NCI-H2196 (cell line): ENCODE measurements around the gene SIX4.
A peak's percentile ranks its signal among the peaks of the same experiment; 100 is the strongest.

ENCODE experiments used
- DNase-seq: peaks from one replicate; lab custom pipeline; 2025; ENCODE audit not compliant: unreplicated experiment; lab: John Stamatoyannopoulos, UW

Gene SIX4

DNA sequence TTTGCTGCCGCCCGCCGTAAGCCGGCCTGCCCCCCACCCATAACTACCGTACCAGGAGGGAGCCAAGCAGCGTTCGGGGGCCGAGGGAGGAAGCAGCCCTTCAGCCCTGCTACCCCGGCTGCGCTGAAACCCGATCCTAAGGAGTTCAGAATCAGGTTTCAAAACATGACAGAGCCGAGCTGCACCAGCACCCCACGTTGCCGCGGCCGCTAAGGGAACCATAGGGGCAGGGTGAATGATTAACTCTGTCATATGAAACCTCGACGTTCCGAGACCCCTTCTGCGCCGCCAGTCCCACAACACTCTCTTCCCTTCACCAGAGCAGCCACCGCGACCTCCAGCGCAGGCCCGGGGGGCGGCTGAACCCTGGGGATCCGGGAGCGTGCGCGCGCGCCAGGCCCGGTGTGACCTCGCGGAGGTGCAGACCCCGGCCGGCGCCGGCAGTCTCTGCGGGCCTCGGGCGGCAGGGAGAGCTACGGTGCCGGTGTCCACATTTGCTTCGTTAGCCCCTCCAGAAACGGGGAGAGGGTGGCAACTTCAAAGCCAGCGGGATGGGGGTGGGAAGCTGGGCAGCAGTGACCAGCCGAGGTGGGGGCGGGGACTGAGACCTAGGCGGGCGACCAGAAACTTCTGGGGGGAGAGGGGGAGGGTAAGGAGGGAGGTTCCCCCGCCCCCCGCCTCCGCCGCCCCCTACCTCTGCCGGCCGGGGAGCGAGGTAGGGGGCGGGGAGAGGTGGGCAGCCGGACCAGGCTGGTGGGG, 1.6 kb downstream of the SIX4 start:
- no peak for DNase-seq

- DNase-seq = no peak
Observed at GRCh38 chr14:60722107-60722356, 2.1 kb downstream of the SIX4 start.

- DNase-seq = peak; percentile 38
Observed at GRCh38 chr14:60721326-60722106, 2.6 kb downstream of the SIX4 start.

DNA sequence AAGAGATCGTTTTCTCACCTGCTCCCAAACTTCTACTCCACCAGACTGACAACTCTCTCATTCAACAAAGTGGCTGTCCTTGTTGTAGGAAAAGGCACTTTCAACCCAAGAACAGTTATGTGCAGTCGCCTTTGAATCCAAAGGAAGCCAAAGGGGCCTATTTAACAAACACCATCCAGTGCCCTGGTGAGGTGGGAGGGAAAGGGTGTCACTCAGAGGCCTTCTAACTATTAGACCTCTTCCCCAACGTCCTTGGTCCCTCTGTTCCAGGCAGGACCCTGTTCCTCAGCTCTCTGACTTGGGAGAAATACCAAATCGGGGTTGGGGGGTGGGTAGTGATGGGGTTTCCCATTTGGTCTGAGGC, 3.2 kb downstream of the SIX4 start:
- no peak for DNase-seq

DNA sequence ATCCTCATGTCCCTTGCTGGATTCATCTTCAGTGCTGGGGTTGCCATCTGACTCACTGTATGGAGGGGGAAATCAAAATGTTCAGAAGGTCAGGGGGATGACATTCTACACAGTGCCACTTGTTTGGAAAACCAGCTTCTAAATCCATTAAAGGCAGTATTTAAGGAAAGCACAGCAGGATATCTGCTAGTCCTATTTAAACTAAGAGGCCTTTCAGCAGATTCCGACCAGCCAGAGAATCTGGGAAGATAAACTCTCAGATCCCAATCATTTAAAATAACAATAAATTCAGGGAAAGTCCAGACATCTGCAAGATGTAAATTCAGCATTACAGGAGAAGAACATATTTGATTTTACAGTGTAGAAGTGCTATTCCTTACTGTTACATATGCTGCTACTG, 3.8 kb downstream of the SIX4 start:
- DNase-seq = no peak

DNA sequence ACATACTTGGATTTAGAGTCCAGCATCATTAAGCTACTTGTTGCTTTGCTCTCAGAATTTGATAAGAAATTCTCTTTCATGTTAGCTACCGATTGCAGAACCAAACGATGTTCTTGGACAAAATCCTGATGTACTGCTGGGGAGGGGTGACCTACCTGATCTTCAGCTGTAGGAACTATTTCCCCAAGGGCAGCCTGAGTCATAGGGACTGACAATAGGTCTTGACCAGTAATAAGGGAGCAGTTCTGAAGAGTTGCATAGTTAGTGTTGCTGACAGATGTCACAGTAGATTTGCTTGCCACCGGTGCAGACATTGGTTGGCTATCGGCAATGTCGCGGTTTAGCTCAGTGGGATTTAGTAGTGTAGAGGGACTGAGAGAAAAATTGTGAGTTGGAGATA, 10.6 kb downstream of the SIX4 start:
- no peak for DNase-seq

- no peak for DNase-seq
Observed at GRCh38 chr14:60710494-60710893, 13.7 kb downstream of the SIX4 start.

- DNase-seq = no peak
Observed at GRCh38 chr14:60707858-60708257, 16.3 kb downstream of the SIX4 start.

- no peak for DNase-seq
Observed at GRCh38 chr14:60705100-60705499, 19.1 kb downstream of the SIX4 start.

GRCh38 chr14:60700598-60700997, 23.6 kb downstream of the SIX4 start:
- DNase-seq = no peak

DNA sequence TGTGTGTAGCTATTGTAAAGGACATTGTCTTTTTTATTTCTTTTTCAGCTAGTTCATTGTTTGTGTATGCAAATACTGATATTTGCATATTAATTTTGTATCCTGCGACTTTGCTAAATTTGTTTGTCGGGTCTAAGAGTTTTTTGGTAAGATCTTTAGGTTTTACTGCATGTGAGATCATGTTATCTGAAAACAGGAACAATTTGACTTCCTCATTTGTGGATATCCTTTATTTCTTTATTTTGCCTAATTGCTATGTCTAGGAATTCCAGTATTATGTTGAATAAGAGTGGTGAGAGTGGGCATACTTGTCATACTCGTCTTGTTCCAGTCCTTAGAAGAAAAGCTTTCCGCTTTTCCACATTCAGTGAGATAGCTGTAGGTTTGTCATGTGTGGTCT, 28.8 kb downstream of the SIX4 start:
- DNase-seq = no peak

- DNase-seq = no peak
Observed at GRCh38 chr14:60691383-60692113, 32.6 kb downstream of the SIX4 start.

- DNase-seq = no peak
Observed at GRCh38 chr14:60686865-60687264, 37.3 kb downstream of the SIX4 start.

DNA sequence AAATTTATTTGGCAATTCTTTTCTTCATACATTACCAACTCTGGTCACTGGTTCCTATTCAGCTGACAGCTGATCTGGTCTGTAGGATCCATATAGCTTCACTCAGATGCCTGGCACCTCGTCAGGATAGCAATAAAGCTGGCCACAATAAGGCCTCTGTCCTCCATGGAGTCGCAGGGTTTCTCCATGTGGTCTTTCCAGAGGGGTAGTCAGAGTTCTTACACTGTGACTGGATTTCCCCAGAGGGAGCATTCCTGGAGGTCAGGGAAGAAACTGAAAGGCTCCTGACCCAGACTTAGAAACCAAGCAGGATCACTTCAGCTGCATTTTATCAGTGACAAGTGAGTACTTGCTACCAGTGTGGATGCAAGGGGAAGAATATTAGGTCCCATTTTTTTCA, 39.9 kb downstream of the SIX4 start:
- DNase-seq = no peak

GRCh38 chr14:60681271-60681670, 42.9 kb downstream of the SIX4 start:
- DNase-seq = no peak

- DNase-seq = no peak
Observed at GRCh38 chr14:60680511-60680910, 43.6 kb downstream of the SIX4 start.

DNA sequence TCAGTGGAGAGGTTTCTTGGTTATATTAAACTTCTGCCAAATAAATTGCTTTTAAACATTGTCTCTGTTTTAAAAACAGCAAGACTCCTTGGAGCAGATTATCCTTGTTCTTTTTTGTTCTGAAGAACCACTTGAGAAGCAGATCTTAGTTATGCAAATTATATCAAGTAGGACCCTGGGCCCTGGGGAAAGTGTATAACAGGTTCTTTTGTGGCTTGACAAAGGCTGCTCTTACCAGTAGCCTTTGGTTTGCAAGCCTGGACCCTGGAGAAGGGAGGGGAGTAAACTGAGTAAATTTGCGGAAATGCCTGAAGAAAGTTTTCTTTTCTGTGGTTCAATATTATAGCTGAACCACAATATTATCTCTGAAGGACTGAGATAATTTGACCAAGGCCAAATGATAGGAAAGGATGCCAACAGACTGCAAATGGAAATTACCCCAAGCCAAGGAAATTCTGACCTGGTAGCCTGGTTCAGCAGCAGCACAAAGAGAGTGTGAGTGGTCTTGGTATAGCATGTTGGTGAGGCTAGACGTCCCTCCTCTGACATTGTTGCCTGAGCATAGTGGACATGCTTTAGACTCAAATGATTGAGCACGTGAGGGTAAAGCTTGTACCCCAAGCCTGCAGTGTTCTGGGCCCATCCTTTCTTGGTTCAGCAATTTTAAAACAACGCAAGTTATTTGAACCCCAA, 44.4 kb downstream of the SIX4 start:
- DNase-seq = no peak

DNA sequence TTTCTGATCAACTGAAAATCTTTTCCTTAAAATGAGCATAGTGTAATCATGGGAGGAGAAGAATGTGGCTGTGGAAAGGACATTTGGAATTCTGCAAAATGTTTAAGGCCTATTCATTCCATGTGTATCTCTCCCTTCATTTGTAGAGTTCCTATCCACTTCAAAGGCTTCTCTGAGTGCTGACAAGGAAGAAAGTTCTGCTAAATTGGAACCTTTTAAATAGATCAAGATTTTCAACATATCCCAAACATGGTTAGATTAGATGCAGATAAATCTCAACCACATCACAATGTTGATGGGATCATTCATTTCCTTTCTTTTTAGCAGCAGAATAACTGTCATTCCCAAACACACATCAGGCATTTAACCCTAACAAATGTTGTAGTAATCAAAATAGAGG, 46.5 kb downstream of the SIX4 start:
- no peak for DNase-seq

GRCh38 chr14:60670989-60671388, 53.2 kb downstream of the SIX4 start:
- DNase-seq = no peak

DNA sequence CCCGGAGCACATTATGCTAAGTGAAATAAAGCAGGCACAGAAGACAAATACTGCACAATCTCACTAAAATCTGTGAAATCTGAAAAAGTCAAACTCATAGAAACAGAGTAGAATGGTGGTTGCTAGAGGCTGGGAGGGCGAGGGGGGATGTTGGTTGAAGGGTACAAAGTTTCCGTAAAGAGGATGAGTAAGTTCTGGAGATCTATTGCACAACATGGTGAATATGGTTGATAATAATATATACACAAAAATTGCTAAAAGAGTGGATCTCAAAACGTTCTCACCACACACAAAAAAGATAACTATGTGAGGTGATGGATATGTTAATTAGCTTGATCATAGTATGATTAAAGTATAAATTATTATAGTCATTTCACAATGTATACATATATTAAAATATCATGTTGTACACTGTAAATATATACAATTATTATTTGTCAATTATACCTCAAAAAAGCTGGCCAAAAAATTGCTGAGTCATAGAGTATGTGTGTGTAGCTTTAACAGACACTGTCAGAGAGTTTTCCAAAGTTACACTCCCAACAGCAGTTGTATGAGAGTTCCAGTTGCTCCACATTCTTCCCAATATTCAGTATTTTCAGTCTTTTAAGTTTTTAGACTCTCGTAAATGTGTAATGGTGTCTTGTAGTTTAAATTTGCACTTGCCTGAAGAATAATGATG, 55.6 kb downstream of the SIX4 start:
- no peak for DNase-seq

DNA sequence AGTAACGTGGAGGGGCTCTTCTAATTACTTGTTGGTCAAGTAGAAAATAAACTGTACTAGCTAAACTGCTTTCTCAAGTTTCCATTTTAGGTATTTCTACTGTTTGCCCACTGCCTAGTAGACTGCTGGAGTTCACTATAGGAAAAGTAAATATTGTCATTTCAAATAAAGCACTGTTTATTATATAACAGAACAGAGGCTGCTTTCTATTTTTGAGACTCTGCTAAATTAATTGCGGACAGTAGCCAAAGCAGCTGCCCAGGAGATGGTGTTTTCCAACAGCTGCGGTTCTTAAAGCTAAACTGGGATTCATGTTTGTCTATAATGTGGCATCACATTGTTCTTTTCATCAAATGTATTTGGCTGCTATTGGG, 59.0 kb downstream of the SIX4 start:
- DNase-seq = peak; percentile 67
